ENCODE results near the gene DMXL2. TPM values are rescaled to one million over a fixed set of nuclear protein-coding genes. Genes with fewer than 3 reads are reported as not detected.

The DMXL2 gene
- polyA plus RNA-seq, 1 experiment = 18.6 TPM

DNA sequence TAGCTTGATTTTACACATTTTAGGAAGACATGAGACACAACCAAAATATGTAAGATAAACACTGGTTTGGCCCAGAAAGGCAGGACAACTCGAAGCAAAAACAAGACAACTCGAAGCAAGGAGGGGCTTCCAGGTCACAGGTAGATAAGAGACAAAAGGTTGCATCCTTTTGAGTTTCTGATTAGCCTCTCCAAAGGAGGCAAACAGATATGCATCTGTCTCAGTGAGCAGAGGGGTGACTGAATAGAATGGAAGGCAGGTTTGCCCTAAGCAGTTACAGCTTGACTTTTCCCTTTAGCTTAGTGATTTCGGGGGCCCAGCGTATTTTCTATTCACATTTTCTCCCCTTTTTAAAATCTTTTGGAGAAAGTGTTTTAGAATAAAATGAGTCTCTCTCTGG is 206.4 kb downstream of the DMXL2 start:
- no peaks in the 10 kb centered on the region for H3K9me3 ChIP-seq (ENCODE audit: control insufficient read depth, insufficient read depth, low read length)
- TF ChIP-seq CTCF (IDR thresholded peaks at IDR 0.05; ENCODE audit: low read depth, low read length) = no peak
- no peak overlapping the region for H3K27ac ChIP-seq (ENCODE audit: low read depth, low read length)

DNA sequence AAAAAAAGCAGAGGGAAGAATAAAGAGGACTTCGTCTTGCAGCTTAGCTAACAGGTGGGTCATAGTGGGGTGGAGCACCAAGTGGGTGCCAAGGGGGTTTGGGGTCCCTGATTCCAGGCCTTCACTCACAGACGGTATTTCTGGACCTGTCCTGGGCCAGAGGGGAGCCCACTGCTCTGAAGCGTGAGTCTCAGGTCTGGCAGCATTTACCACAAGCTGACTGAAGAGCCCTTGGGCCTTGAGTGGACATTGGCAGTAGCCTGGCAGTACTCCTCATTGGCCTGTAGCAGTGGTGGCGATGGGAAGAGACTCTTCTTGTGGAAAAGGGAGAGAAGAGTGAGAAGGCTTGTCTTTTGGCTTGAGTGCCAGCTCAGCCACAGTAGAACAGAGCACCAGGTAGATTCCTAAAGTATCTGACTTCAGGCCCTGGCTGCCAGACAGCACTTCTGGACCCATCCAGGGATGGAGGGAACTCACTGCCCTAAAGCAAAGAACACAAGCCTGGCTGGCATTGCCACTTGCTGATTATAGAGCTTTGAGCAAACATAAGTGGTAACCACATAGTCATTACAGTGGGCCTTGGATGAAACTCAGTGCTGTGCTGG is 208.2 kb downstream of the DMXL2 start:
- DNase-seq (ENCODE audit: low read depth, low spot score) = no peak
- Histone ChIP-seq H3K4me3 (ENCODE audit: low read depth, low read length) (no peak overlapping the region), H3K9me3 (ENCODE audit: control insufficient read depth, insufficient read depth, low read length) (no peaks in the 10 kb centered on the region), H3K27me3 (ENCODE audit: control insufficient read depth, insufficient read depth, low read length) (peaks cover 10% of the 10 kb centered on the region), H3K27ac (ENCODE audit: low read depth, low read length) (no peak overlapping the region)
- no peak for TF ChIP-seq CTCF (IDR thresholded peaks at IDR 0.05; ENCODE audit: low read depth, low read length)
- CTCF ChIA-PET = interaction anchor here (6.5 kb wide), 1 partner anchor 12 kb away, joined by 38 read pairs; no protein-coding TSS in a partner anchor
- POLR2A ChIA-PET = no interaction called here

More for the DNA sequence above, 206.4 kb downstream of the DMXL2 start:
- ChIA-PET CTCF (interaction anchor here (6.5 kb wide), 1 partner anchor 13 kb away, joined by 38 read pairs; no protein-coding TSS in a partner anchor), POLR2A (no interaction called here)
- H3K27me3 ChIP-seq (ENCODE audit: control insufficient read depth, insufficient read depth, low read length) = peaks cover 7% of the 10 kb centered on the region
- H3K4me3 ChIP-seq (ENCODE audit: low read depth, low read length) = no peak overlapping the region
- DNase-seq (ENCODE audit: low read depth, low spot score) = no peak

- no peak for DNase-seq (ENCODE audit: low read depth, low spot score)
- Histone ChIP-seq H3K27me3 (ENCODE audit: control insufficient read depth, insufficient read depth, low read length) (peaks cover 16% of the 10 kb centered on the region), H3K4me3 (ENCODE audit: low read depth, low read length) (no peak overlapping the region), H3K27ac (ENCODE audit: low read depth, low read length) (no peak overlapping the region), H3K9me3 (ENCODE audit: control insufficient read depth, insufficient read depth, low read length) (no peaks in the 10 kb centered on the region)
- no peak for TF ChIP-seq CTCF (IDR thresholded peaks at IDR 0.05; ENCODE audit: low read depth, low read length)
- ChIA-PET CTCF (interaction anchor here (1.0 to 5.0 kb wide), 5 partner anchors 125 to 273 kb away, joined by 4 to 67 read pairs (median 7); no protein-coding TSS in a partner anchor), POLR2A (no interaction called here)
These were observed 216.7 kb downstream of the DMXL2 start for GRCh38 chr15:51405693-51406523.

- POLR2A ChIA-PET = no interaction called here
- no peak for DNase-seq (ENCODE audit: low read depth, low spot score)
- H3K27ac ChIP-seq (ENCODE audit: low read depth, low read length) = no peak overlapping the region
- TF ChIP-seq CTCF (IDR thresholded peaks at IDR 0.05; ENCODE audit: low read depth, low read length) = no peak
- CTCF ChIA-PET = interaction anchor here (0.6 to 5.4 kb wide), 25 partner anchors 9 to 1669 kb away, joined by 3 to 106 read pairs (median 4); no protein-coding TSS in a partner anchor
- peaks cover 22% of the 10 kb centered on the region for H3K27me3 ChIP-seq (ENCODE audit: control insufficient read depth, insufficient read depth, low read length)
- no peak overlapping the region for H3K4me3 ChIP-seq (ENCODE audit: low read depth, low read length)
- no peaks in the 10 kb centered on the region for H3K9me3 ChIP-seq (ENCODE audit: control insufficient read depth, insufficient read depth, low read length)
These were observed 218.4 kb downstream of the DMXL2 start for GRCh38 chr15:51403946-51404695.
